NCI-H1694 treated with DMSO at 0.1 percent for 48 hours (cell line): ENCODE data around the gene CDKAL1.

Experiments
- DNase-seq: peaks from one replicate; lab custom pipeline; 2025; lab: John Stamatoyannopoulos, UW

CDKAL1 gene

DNA sequence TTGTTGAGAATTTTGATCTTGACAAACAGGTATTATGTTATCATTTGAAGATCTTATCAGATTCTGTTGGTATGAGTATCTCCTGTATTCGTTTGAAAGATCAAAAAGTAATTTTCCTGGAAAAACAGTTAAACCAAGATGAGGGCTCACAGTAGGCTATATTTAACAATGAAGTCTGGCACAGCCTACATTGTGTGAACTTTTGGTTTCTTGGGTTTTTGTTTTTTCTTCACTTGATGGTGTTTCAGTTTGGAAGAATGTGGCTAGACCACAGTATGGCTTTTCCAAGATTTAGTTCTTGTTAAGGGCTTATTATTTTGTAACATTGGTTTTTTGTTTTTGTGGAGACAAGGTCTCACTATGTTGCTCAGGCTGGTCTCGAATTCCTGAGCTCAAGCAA, 306.4 kb downstream of the CDKAL1 start:
- DNase-seq = no peak

- DNase-seq = no peak
Measured at GRCh38 chr6:20841806-20842205, 307.5 kb downstream of the CDKAL1 start.

GRCh38 chr6:20845592-20845991, 311.3 kb downstream of the CDKAL1 start:
- no peak for DNase-seq

DNA sequence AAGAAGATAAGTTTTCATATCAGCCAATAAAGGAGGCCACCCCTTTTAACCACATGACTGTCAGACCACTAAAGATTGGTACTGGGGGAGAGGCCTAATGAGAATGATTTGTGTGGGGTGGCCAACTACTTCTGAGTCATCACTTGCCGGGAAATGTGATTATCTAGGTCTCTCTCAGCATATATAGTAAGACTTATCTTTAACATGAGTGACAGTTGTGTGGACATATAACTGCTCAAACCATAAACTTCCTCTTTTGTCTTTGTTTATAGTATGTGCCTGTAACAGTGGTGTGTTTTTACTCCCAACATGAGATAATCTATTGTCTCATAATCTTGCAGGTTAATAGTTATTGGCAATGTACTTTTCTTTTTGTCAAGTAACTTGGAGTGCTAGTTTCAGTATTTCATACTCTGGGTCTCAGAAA, 312.4 kb downstream of the CDKAL1 start:
- DNase-seq = no peak

GRCh38 chr6:20847904-20848303, 313.6 kb downstream of the CDKAL1 start:
- DNase-seq = no peak

DNA sequence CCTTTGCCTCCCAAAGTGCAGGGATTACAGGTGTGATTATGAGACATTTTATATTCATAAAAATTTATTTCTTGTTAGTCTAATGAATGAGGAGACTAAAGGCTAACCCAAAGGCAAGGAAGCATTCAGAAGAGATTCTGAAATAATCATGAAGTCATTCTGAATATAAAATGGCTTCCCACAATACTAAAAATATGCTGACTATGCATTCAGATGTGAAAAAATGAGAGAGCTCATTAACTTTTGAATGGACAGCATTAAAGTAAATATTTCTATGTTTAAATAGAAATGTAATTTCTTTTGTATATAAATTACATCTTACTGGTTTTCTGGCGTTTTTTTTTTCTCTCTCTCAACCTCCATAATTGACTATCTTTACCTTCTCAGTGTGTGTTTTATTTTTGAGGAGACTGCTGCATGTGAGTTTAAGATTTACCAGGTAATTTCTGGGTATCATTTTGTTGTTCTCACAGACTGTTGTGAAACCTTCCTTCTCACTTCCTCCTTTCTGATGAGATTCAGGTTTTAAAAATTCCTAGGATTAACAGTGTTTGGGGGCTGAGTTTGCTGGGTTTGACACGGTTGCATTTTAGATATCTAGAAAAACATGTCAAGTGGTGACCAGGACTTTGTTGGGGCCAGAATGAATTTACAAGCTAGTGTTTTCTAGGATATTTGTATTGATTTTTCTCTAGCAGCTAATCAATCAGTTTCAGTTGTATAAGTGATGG, 316.6 kb downstream of the CDKAL1 start:
- DNase-seq = no peak

DNA sequence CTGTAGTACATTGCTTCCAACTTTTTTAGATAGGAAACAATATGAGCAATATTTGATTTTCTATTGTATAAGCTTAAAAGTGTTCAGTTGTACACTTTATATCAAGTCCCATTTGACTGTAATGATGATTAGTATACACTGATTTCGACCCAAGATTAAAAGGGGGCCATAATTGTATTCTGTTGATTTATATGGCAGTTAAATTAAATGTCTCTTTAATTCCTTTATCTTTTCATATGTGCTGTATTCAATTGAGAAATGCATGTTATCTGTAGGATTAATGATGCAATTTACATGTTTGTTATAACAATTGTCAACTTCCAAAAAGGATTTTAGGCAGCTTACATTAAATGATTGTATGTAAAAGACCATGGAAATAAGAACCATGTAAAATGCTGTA, 317.5 kb downstream of the CDKAL1 start:
- no peak for DNase-seq

- DNase-seq = no peak
Measured at GRCh38 chr6:20853828-20854227, 319.6 kb downstream of the CDKAL1 start.

- DNase-seq = no peak
Measured at GRCh38 chr6:20856681-20857288, 322.5 kb downstream of the CDKAL1 start.

DNA sequence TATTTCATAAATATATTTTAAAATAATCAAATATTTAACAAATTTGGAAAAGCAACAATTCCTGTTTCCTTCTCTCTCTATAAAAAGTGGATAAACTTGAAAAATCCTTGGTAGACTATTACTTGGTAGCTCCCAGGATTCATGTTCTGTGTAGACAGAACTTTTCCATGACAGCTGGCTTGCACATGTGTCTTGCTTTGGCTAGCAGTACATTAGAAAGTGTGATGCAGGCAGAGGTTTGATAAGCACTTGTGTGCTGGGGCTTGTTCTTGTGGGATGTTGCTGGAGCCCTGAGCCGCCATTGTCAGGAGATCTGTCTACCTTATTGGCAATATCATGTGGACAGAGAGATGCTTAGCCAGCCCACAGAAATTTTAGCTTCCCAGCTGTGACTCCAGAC, 327.2 kb downstream of the CDKAL1 start:
- no peak for DNase-seq

GRCh38 chr6:20866036-20866435, 331.8 kb downstream of the CDKAL1 start:
- DNase-seq = no peak

- peak; percentile 23 for DNase-seq
Measured at GRCh38 chr6:20866935-20867703, 332.9 kb downstream of the CDKAL1 start.

GRCh38 chr6:20868397-20869096, 334.3 kb downstream of the CDKAL1 start:
- peak; percentile 86 for DNase-seq

DNA sequence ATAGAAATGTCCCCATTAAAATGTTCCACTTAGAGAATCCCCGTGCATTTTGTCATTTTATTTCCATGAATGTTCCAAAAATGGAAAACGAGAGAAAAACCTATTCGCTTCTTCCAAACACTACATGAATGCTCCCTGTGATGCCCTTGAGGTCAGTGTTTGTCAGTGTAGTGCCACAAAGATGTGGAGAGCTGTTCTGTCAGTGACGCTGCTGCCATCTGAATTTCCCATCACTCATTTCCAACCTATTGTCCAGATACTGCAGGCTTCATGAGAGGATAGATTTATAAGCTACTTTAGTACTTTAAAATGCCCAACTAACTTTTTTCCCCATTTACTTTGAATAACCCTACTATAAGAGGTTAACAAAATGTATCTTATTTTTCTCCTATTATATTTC, 335.8 kb downstream of the CDKAL1 start:
- no peak for DNase-seq

DNA sequence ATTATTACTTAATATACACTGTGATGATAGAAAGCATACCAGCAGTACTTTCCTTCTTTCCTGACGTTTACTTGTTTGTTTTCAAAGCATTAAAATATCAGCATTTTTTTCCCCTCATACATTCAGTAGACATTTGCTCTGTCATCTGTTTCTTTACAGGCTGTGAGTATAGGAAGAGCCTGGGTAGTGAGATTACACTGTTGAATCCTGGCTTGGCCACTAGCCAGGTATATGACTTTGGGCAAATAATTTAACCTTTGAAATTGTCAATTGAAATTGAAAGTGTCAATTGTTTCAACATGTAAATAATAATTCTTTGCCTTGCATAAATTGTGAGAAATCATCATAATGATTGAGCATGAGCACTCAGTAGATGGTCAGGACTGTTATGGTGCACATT, 336.2 kb downstream of the CDKAL1 start:
- DNase-seq = no peak

DNA sequence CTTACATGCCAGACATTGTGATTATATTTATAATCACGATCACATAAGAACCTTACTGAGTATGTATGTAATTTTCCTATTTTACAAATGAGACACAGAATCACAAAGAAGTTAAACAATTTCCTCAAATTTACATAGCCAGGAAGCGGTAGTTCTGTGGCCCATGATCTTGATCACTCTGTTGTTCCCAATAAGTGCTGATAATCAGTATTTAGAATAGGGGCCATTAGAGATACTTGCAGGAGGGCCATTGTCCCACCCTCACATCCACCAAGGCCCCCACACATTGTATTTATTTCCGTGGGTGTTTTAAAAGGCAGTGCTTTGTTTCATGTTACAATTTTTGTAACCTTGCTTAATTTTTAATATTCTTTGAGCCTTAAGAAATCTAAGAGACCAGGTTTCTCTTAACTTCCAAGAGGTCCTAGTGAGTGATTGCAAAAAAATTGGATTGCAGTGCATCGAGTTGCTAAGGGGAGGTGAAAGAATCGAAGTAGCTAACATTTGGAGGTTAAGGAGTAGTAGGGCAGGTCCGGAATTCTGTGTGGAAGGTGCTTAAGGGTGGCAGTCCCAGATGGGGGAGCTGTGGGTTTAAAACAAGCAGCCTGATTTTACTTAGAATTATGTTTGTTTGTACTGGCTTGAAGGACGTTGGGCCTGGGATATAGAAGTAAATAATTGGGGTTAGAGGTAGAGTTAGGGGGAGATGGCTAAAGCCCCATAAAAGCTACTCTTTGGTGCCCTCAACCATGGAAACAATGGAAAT, 339.4 kb downstream of the CDKAL1 start:
- DNase-seq = no peak

GRCh38 chr6:20875369-20875963, 341.2 kb downstream of the CDKAL1 start:
- peak; percentile 23 for DNase-seq

DNA sequence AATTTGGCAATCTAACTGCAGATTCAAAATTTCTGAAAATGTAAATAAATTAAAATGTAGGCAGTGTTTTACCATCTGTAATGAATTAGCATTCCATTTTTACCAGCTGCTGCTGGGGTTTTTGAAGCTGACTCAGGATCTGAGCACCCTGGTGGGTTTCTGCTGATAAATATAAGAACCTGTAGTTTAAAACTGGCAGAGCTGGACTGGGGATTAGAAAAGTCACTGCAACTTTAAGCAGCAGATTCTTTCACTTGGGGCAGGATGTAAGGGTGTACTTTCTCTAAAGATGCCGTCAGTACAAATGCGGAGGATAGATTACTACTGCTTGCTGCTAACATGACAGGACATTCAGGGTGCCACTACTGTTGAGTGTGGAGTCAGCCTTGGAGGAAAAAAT, 341.8 kb downstream of the CDKAL1 start:
- DNase-seq = no peak

DNA sequence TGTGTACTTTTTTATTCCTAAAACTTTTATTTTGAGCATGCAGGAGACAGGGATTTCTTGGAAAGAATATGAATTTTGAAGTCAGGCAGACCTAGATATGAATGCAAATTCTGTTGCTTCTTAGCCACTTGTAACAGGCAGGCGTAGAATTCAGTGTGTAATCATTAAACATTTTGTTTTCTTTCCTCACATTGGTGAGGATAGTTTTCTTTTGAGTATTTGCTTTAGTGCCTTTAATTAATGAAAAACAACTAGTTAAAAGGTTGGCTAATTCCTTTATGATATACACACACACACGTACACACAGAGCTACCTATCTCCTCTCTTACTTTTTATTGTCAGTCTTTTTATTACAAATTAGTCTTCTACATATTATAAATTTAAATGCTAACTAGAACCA, 342.3 kb downstream of the CDKAL1 start:
- DNase-seq = no peak

GRCh38 chr6:20877008-20877937, 343.0 kb downstream of the CDKAL1 start:
- DNase-seq = no peak
